Stimulated activated CD4-positive, alpha-beta T cell treated with anti-CD3 and anti-CD28 coated beads, Interleukin-1b, Interleukin-23, amount 100 ng/mL, for 24 hours (primary cell): ENCODE data around the gene PTPRM.

Experiments
- DNase-seq, 4 experiments: peaks; one replicate each; pipeline ENCODE4 v3.0.0-alpha.2; 2020; ENCODE audit warnings: low read depth in 4 of 4, low spot score in 1 of 4

PTPRM gene

DNA sequence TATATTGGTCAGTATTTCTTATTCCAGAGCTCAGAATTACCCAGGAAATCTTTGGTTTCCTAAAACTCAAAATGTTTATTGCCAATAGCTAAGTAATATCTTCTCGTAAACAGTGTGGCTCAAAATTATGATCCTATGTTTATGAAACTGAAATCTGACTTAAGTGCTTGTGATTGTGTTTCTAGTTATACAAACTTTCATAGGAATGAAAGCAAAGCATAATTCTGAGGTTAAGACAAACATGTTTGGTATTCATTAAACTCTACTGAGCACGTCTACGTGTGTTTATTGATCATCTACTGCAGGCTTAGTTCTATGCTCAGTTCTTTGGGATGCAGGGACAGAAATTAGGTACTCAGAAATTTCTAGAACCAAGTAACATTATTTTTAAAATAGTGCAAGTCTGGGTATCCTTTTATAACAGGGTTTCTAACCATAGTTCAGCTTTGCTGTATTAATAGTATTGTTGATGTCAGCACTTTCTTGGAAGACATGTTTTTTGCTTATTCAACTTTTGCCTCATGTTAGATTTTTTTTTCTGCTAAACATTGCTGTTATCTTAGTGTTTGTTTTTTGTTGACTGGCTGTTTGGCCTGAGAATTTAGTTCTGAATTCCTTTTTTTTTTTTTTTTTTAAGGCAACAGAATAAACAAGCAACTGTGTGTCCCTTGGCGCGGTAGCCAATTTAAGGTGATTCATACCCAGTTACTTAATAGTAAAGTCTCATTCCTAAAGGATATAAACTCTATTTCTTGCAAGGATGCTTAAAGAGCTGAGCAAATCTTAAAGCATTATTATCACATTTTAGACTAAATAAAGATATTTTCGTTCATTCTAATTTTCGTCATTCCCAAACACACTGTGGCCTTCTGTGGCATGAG lies 31.3 kb downstream of the PTPRM start:
- no peak for DNase-seq

- no peak for DNase-seq
These were observed 32.9 kb downstream of the PTPRM start for GRCh38 chr18:7600036-7600435.

DNA sequence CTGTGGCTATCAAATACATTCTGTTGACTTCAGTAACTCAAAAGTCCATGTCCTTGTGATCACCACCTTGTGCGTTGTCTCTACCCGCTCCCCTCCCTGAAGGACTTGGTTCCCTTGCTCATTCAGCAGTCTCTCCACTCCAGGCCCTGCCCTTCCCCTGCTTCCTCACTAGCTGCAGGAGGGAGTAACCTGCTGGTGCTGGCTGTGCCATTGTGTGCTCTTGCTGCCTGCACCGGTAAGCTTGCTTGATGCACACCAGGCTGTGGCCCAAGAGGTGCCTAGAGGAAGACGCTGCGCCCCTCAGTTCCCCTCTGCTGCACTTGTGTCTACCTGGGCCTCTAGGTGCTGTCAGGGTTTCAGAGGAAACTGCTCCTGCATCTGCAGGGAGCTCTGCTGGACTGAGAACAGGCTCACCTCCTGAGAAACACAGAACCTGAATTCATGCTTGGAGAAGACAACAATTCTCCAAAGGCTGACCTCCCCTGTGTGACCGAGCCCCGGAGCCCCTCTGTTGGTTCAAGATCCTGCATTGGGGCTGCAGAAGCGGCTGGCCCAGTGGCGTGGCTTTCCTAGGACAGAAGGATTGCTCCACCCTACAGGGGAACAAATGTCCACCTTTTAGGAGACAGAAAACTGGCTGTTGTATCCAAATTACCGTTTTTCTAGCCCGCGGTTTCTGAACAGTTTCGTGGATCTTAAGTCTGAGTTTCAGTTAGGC lies 33.6 kb downstream of the PTPRM start:
- DNase-seq: no peak

DNA sequence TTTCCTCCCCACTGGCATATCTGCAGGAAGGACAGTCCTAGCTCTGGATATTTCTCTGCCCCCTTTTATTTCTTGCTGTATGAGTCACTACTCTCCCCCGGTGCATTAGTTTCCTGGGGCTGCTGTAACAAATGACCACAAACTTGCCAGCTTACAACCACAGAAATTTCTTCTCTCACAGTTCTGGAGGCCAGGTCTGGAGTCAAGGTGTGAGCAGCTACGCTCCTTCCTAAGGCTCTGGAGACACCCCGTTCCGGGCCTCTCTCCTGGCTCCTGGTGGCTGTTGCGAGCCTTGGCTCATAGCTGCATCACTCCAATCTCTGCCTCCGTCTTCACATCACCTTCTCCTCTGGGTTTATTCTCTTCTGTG lies 34.1 kb downstream of the PTPRM start:
- DNase-seq: no peak

- no peak for DNase-seq
These were observed 34.8 kb downstream of the PTPRM start for GRCh38 chr18:7601936-7602335.

GRCh38 chr18:7603259-7604000 lies 36.3 kb downstream of the PTPRM start:
- no peak for DNase-seq

GRCh38 chr18:7604361-7604760 lies 37.2 kb downstream of the PTPRM start:
- DNase-seq: no peak

DNA sequence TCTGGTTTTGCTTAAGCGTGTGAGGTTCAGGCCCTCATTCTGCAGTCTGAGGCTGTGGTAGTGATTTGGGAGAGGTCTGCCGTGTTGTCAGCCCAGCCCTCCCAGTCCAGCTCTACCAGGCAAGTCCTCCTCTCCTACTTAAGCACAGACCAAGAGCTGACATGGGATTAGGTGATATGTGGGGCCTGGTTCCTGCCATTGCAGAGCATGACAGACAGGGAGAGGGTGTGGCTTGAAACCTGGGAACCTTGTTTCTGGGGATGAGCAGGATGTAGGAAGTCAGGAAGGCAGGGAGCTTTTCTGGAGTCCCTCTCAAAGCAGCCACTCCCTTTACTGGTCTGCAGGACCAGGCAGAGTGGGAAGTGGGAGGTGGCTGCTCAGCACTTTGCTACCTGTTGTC lies 38.6 kb downstream of the PTPRM start:
- DNase-seq: no peak

DNA sequence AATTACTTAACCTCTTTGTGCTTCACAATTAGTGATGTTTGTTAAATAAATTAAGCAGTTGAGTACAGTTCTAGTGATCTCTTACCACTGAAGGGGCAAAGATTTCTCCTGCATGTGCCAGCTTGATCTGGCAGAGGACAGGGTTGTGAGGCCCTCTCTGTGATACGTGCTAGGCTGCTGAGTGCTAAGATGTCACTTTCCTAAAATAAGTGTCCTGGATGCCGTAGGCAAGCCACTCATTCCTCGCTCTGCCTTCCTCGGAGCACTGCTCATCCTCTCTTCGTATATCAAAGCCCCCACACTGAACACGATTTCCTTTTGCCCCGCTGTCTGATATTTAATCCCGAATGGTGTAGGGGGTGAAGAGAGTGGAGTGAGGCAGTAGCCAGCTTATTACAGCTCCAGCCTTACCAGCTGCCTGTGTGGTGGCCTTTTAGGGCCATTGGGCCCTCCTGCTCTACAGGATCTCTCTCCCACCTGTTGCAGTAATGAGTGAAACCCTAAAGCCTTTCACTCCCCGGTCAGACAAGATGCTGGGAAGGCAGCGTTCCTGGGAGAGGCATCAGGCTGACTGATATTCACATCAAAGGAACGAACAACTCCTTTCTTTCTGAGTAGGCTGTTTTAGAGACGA lies 40.5 kb downstream of the PTPRM start:
- no peak for DNase-seq

DNA sequence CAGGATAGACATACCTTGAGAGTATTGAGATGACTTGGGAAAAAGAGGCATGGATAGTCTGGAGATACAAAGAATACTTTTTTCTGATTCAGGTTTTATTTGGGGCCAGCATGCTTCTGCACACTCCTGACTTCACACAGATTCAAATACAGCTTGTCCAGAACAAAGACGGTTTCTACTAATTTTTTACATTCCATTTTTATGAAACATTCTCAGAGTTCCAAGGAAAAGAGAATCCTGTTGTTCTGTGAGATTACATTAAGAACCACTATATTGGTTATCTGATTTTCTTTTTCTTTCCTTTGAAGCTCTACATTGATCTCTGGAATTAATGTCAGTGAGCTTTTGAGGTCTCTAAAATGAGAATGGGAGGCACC lies 41.0 kb downstream of the PTPRM start:
- no peak for DNase-seq

DNA sequence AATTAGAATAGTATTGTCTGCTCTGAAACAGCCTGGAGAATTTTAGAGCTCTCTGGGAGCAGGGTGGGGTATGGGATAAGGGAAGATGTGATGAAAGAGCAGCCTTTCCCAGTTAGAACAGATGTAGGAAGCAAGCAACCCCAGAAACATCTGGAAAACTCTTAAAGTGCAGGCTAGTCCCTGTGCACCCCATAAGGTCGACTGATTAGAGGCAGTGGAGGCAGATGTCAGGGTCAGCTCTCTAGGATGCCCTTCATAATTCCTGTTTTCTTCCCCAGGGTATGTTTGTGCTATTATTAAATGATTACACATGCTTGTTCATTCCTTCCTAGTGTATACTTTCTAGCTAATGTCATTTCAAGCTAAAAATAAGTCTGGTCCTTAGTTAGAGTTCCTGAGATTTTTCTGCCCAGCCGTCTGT lies 41.7 kb downstream of the PTPRM start:
- no peak for DNase-seq

DNA sequence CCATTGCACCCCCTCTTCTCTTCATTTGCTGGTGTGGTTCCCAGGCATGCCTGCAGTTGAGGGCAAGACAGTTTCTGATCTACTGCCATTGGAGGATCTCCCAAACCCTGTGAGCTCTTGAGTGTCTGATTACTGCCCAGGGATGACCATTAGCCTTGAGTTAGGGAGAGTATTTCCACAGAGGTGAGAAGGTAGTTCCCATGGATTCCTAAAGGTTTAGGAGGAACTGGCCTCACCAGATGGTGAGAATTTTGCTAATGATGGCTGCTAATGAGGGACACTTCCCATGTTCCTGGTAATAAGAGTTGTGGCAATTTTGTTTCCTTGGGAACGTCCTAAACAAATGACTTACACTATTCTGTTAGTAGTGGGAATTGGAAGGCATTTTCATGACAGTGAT lies 42.5 kb downstream of the PTPRM start:
- DNase-seq: no peak

DNA sequence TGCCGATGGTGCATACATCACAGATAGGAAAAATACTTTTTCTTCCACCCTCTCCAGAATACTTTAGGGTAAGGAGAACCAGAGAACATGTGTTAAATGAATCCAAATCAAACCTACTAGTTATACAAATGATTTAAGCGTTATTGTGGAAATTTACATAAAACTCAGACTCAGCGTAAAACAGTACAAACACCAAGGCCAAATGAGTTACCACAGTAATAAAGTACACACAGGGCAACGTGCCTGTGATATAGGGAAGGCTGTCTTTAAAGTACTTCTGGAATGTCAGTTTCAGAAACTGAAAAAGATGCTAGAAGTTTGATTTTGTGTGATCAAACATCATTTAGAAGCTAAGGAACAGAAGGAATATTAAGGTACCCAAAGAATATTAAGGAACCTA lies 46.9 kb downstream of the PTPRM start:
- no peak for DNase-seq

DNA sequence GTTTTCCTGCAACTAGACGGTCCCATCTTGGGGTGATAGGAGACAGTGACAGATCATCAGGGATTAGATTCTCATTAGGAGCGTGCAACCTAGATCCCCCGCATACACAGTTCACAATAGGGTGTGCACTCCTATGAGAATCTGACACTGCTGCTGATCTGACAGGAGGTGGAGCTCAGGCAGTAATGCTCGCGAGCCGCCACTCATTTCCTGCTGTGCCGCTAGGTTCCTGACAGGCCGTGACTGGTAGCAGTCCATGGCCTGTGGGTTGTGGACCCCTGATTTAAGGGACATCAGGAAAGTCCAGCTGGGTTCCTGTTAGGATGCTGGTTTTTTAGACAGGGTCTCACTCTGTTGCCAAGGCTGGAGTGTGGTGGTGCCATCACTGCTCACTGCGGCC lies 48.7 kb downstream of the PTPRM start:
- DNase-seq: no peak

GRCh38 chr18:7616661-7617060 lies 49.5 kb downstream of the PTPRM start:
- no peak for DNase-seq

DNA sequence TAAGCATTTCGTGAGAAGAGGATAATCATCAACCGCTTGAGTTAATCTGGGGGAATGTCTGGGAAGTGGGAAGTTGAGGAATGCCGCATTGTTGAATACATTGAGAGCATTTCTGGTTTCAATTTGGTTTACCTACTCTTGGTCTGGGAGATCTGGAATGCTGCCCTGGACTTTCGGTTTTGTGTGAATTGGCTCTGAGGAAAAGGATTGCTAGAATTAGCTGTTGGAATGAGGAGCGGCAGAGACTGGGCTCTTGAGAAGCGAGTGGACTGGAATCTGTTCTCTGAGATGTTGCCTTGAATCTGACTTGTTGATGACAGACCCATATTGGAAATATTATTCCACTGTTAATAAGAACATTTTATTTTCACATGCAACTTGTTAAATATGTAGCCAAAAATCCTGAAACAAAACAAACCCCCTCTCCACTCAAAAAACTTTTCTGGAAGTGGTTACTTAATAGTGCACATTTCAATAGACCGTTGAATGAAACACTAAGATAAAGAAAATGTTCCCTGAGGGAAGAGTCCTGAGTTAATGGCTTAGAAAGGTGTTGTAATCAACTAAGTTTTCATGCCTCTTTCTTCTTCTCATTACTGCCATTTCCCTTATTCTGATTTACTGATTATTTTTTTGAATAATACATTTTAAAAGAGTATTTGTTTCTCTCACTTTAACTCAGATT lies 50.8 kb downstream of the PTPRM start:
- DNase-seq: no peak

- no peak for DNase-seq
These were observed 51.9 kb downstream of the PTPRM start for GRCh38 chr18:7618891-7619442.

- DNase-seq: no peak
These were observed 52.6 kb downstream of the PTPRM start for GRCh38 chr18:7619676-7620075.

GRCh38 chr18:7622721-7623120 lies 55.6 kb downstream of the PTPRM start:
- no peak for DNase-seq

GRCh38 chr18:7623681-7624080 lies 56.6 kb downstream of the PTPRM start:
- no peak for DNase-seq

- DNase-seq: no peak
These were observed 57.6 kb downstream of the PTPRM start for GRCh38 chr18:7624697-7625096.
